ENCODE results near the gene WFDC10B.

GRCh38 chr20:45752746-45753145 is 47.9 kb upstream of the WFDC10B start:
- TF ChIP-seq EZH2phosphoT487 (IDR thresholded peaks at IDR 0.05; ENCODE audit: low read depth) = no peak
- no peak for TF ChIP-seq CTCF (IDR thresholded peaks at IDR 0.05; ENCODE audit: low read depth, low read length)
